Heart left ventricle (tissue), 13 donors: ENCODE measurements around the gene CERKL.

Experiments used
- POLR2A ChIP-seq, 2 donors: fragments of 450-650 bp; IDR thresholded peaks; one replicate each; pipeline ENCODE4 v1.6.1; 2017; ENCODE audit warnings: antibody characterized with exemption in 2 of 2, mild to moderate bottlenecking in 2 of 2, moderate library complexity in 2 of 2
- TF ChIP-seq, protein P1 (sequence below), 12 donors: fragments of 200-600 bp; sonication (generic) in 4 of 12; IDR thresholded peaks; one replicate each; pipeline versions ENCODE4 v1.5.0 to v1.8.0; 2018 to 2022; ENCODE audit warnings: antibody characterized with exemption in 12 of 12, mild to moderate bottlenecking in 5 of 12
- donor health status: ischemic (EF 13 %, LVEDD 7.1; RV severe dilation, severe dysfunction).
- donor health status: DM: no; HTN: yes; CAD: no.
- donor health status: DM: no; HTN: no; CAD: no.
- donor health status: ischemic (EF 25% LVEDD 6.9; RV normal size, moderate dysfunction).
- donor health status: ischemic (EF 25% LVEDD 5.7; RV mildly dilated, moderate dysfunction).
- donor health status: ischemic (EF 35%, LVEDD 5.7; RV mildly dilated, moderate dysfunction).
- donor health status: nonischemic (EF 11% LVEDD 7.7; RV severe dilation, severe dysfunction).
- donor health status: DM: yes; HTN: yes; CAD: no.
- donor health status: PGD.
- donor health status: ischemic (EF 29% LVEDD 5.4; RV normal size, mild dysfunction).
- donor health status: nonischemic (EF 23%, LVEDD 6.1; RV moderate dilation, normal function).

DNA sequence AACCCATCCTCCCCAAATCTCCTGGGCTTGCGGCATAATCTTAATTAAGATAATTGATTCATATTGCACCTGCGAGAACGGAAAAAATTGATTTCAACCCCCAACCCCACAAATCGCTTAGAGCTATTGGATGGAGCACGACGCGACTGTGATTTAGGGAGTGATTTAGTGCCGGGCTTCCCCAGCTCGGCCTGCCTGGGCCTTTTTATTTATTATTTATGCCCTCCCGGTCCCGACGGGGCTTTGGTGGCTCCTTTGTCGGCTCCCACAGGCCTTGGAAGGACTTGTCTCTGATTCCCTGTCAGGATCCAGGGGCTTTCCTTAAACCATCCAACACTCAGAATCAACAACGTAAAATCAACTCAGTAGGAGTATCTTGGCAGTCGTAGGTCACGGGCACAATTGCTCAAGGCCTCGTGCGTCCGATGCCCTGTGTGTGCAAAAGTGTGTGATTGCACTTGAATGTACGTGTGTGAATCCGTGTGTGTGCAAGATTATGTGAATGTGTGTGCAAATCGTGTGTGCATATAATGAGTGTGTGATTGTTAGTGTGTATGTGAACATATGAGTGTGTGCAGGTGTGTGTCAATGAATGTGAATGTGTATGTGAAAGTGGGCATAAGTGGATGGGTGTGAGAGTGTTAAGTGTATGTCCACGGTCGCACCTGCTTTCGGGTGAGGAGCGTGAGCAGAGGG lies 27.7 kb upstream of the CERKL start:
- TF ChIP-seq, protein P1, sequence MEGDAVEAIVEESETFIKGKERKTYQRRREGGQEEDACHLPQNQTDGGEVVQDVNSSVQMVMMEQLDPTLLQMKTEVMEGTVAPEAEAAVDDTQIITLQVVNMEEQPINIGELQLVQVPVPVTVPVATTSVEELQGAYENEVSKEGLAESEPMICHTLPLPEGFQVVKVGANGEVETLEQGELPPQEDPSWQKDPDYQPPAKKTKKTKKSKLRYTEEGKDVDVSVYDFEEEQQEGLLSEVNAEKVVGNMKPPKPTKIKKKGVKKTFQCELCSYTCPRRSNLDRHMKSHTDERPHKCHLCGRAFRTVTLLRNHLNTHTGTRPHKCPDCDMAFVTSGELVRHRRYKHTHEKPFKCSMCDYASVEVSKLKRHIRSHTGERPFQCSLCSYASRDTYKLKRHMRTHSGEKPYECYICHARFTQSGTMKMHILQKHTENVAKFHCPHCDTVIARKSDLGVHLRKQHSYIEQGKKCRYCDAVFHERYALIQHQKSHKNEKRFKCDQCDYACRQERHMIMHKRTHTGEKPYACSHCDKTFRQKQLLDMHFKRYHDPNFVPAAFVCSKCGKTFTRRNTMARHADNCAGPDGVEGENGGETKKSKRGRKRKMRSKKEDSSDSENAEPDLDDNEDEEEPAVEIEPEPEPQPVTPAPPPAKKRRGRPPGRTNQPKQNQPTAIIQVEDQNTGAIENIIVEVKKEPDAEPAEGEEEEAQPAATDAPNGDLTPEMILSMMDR (IDR thresholded peaks at IDR 0.05), result no peak
- no peak for TF ChIP-seq POLR2A (IDR thresholded peaks at IDR 0.05)
